HuH-7 (cell line): ENCODE results near the gene GPSM1.

Experiments used
- DNase-seq: peaks from one replicate; pipeline ENCODE4 v3.0.0; 2011; ENCODE audit warnings: low spot score

GPSM1 gene

GRCh38 chr9:136361754-136362449 lies 34.6 kb downstream of the GPSM1 start:
- no peak for DNase-seq

- DNase-seq, result no peak
Observed at GRCh38 chr9:136362450-136362784, 35.1 kb downstream of the GPSM1 start.

GRCh38 chr9:136363106-136363948 lies 36.0 kb downstream of the GPSM1 start, which contains the start of gene DNLZ:
TSS of gene DNLZ (minus strand) at chr9:136363744. CDS start at chr9:136363714, 30 bp downstream.
- peak; percentile 99 for DNase-seq

GRCh38 chr9:136363949-136364748 lies 36.8 kb downstream of the GPSM1 start:
- DNase-seq, result no peak

GRCh38 chr9:136364942-136365774 lies 37.8 kb downstream of the GPSM1 start:
- no peak for DNase-seq

- DNase-seq, result no peak
Observed at GRCh38 chr9:136365775-136366222, 38.5 kb downstream of the GPSM1 start.

- no peak for DNase-seq
Observed at GRCh38 chr9:136366826-136367225, 39.5 kb downstream of the GPSM1 start.

GRCh38 chr9:136367296-136368145 lies 40.2 kb downstream of the GPSM1 start:
- no peak for DNase-seq

- no peak for DNase-seq
Observed at GRCh38 chr9:136368190-136368589, 40.9 kb downstream of the GPSM1 start.

GRCh38 chr9:136370037-136370436 lies 42.7 kb downstream of the GPSM1 start:
- no peak for DNase-seq

- DNase-seq, result no peak
Observed at GRCh38 chr9:136370687-136371532, 43.6 kb downstream of the GPSM1 start.

- DNase-seq, result no peak
Observed at GRCh38 chr9:136371533-136371880, 44.2 kb downstream of the GPSM1 start.

GRCh38 chr9:136372006-136372405 lies 44.7 kb downstream of the GPSM1 start:
- no peak for DNase-seq

GRCh38 chr9:136372561-136373299 lies 45.4 kb downstream of the GPSM1 start:
- peak; percentile 93 for DNase-seq

GRCh38 chr9:136373300-136374182 lies 46.2 kb downstream of the GPSM1 start, which contains the start of gene CARD9:
TSS of gene CARD9 (minus strand) at chr9:136373669. CDS start at chr9:136372078, 1,591 bp downstream.
- DNase-seq, result no peak

- no peak for DNase-seq
Observed at GRCh38 chr9:136374183-136374575, 46.8 kb downstream of the GPSM1 start.

- DNase-seq, result no peak
Observed at GRCh38 chr9:136375096-136375495, 47.8 kb downstream of the GPSM1 start.

GRCh38 chr9:136376457-136376856 lies 49.1 kb downstream of the GPSM1 start:
- no peak for DNase-seq
